KMS-11 (cell line): ENCODE results near the gene DSCAM.

Experiments used
- H2AFZ ChIP-seq: fragments of 200-600 bp; sonication (generic); 2 replicates; pipeline ENCODE4 v1.6.1; 2016; ENCODE audit warnings: antibody characterized with exemption, mixed run types, low read depth
- H3K27ac ChIP-seq: fragments of 200-600 bp; sonication (generic); 2 replicates; pipeline ENCODE4 v1.6.1; 2016; ENCODE audit warnings: mild to moderate bottlenecking, mixed run types
- H3K27me3 ChIP-seq: fragments of 200-600 bp; sonication (generic); 2 replicates; pipeline ENCODE4 v1.6.1; 2017; ENCODE audit warnings: mild to moderate bottlenecking, low read depth, mixed run types, moderate library complexity; ENCODE audit not compliant: insufficient read depth
- H3K36me3 ChIP-seq: fragments of 200-600 bp; sonication (generic); 2 replicates; pipeline ENCODE4 v1.6.1; 2017; ENCODE audit warnings: mild to moderate bottlenecking, mixed run types; ENCODE audit not compliant: insufficient read depth
- H3K4me1 ChIP-seq: fragments of 200-600 bp; sonication (generic); 2 replicates; pipeline ENCODE4 v1.6.1; 2016; ENCODE audit warnings: mild to moderate bottlenecking, low read depth, mixed run types; ENCODE audit not compliant: poor library complexity, severe bottlenecking
- H3K4me2 ChIP-seq: fragments of 200-600 bp; sonication (generic); 2 replicates; pipeline ENCODE4 v1.7.0; 2016; ENCODE audit warnings: mild to moderate bottlenecking, mixed run types
- H3K4me3 ChIP-seq: fragments of 200-600 bp; sonication (generic); IDR thresholded peaks from 2 replicates; pipeline ENCODE4 v1.6.1; 2017; ENCODE audit warnings: low read depth, low read length, mixed read lengths; ENCODE audit not compliant: insufficient read depth
- H3K79me2 ChIP-seq: fragments of 200-600 bp; sonication (generic); 2 replicates; pipeline ENCODE4 v1.6.1; 2016; ENCODE audit warnings: low read depth, mixed run types; ENCODE audit not compliant: insufficient read depth
- H3K9ac ChIP-seq: fragments of 200-600 bp; sonication (generic); 2 replicates; pipeline ENCODE4 v1.6.1; 2016; ENCODE audit warnings: mild to moderate bottlenecking, mixed run types
- H4K20me1 ChIP-seq: fragments of 200-600 bp; sonication (generic); 2 replicates; pipeline ENCODE4 v1.6.1; 2016; ENCODE audit warnings: mild to moderate bottlenecking, mixed run types; ENCODE audit not compliant: insufficient read depth
- TF ChIP-seq, protein P1 (sequence below): fragments of 200-600 bp; sonication (generic); conservative IDR thresholded peaks from 2 replicates; pipeline ENCODE4 v1.6.1; 2017; ENCODE audit warnings: low read depth, mild to moderate bottlenecking, antibody characterized with exemption, low read length, moderate library complexity, mixed read lengths

Gene DSCAM

DNA sequence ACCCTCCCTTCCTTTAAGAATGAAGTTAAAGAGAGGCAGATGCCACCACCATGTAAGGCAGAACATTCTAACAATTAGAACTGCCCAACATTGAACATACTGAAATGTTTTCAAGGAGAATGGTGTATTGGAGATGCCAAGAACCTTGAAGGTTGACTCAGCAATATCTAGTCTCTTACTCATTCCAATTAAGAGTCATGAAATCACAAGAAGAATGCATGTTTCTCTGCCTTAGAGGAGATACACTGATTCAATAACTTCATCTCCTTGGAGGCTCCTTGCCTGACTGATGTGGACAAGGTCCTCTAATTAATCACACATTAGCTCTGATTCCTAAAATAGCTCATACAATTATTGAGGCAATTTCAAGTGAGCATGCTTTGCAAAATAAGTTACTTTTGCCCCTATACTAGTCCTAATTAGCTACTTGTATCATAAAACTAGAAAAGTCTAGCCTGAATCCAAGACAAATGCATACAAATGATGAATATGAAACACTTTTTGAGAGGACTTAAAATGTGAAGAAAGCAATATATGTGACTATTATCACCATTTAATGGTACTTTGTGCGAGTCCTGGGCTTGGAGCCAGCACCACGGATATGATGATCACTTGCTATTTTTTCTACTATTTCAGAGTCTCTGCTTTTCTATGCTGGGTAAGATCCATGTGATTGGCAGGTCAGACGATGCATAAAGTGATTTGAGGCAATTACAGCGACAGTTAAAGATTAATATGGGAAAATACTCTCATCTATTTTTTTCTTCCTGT, 114.5 kb downstream of the DSCAM start:
- H3K36me3 ChIP-seq = no peaks in the 10 kb centered on the region
- TF ChIP-seq, protein P1, sequence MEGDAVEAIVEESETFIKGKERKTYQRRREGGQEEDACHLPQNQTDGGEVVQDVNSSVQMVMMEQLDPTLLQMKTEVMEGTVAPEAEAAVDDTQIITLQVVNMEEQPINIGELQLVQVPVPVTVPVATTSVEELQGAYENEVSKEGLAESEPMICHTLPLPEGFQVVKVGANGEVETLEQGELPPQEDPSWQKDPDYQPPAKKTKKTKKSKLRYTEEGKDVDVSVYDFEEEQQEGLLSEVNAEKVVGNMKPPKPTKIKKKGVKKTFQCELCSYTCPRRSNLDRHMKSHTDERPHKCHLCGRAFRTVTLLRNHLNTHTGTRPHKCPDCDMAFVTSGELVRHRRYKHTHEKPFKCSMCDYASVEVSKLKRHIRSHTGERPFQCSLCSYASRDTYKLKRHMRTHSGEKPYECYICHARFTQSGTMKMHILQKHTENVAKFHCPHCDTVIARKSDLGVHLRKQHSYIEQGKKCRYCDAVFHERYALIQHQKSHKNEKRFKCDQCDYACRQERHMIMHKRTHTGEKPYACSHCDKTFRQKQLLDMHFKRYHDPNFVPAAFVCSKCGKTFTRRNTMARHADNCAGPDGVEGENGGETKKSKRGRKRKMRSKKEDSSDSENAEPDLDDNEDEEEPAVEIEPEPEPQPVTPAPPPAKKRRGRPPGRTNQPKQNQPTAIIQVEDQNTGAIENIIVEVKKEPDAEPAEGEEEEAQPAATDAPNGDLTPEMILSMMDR = no peak
- peaks cover 17% of the 10 kb centered on the region for H3K4me1 ChIP-seq
- H3K4me2 ChIP-seq = no peak overlapping the region; the same call in 1 of the 2 replicates
- H3K9ac ChIP-seq = no peak overlapping the region
- H3K4me3 ChIP-seq = no peak overlapping the region
- no peaks in the 10 kb centered on the region for H3K79me2 ChIP-seq
- no peak overlapping the region for H3K27ac ChIP-seq
- no peaks in the 10 kb centered on the region for H4K20me1 ChIP-seq
- no peak overlapping the region for H2AFZ ChIP-seq
- H3K27me3 ChIP-seq = no peaks in the 10 kb centered on the region

DNA sequence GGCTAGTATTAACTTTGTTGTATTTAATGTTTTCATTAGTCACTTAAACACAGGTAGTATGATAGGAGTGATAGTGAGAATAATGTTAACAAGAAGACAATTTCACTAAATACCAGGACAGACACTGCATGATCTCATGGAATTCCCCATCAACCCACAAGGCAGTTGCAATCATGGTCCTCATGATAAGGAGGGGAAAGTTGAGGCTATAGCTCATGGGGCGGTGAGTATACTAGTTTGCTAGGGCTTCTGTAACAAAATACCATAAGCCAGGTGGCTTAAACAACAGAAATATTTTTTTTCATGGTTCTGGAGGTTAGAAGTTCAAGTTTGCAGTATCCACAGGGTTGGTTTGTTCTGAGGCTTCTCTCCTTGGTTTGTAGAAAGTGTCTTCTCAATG, 115.8 kb downstream of the DSCAM start:
- H4K20me1 ChIP-seq = no peaks in the 10 kb centered on the region
- H3K4me2 ChIP-seq = no peak overlapping the region; the same call in 1 of the 2 replicates
- no peaks in the 10 kb centered on the region for H3K27me3 ChIP-seq
- no peak overlapping the region for H3K9ac ChIP-seq
- H3K4me1 ChIP-seq = peaks cover 17% of the 10 kb centered on the region
- TF ChIP-seq, protein P1 = no peak
- no peak overlapping the region for H3K27ac ChIP-seq
- H3K79me2 ChIP-seq = no peaks in the 10 kb centered on the region
- no peak overlapping the region for H2AFZ ChIP-seq
- H3K36me3 ChIP-seq = no peaks in the 10 kb centered on the region
- H3K4me3 ChIP-seq = no peak overlapping the region

DNA sequence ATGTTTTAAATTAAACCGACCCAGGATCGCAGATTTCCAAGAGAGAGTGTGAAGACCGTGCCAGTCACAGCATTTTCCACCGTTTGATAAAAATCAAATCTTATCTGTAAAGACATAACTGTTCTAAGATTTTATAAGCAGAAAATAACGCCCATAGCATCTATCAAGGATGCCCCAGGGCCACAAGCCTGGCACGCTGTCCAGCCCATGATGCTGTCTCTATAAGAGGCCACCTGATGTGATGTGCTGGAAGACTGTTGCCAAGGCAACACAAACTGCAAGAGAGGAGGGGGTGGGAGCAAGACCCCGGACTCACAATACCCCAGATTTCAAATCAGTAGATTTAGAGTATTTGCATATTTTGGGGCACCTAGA, 116.5 kb downstream of the DSCAM start:
- no peaks in the 10 kb centered on the region for H3K27me3 ChIP-seq
- H3K4me1 ChIP-seq = peaks cover 17% of the 10 kb centered on the region
- H3K36me3 ChIP-seq = no peaks in the 10 kb centered on the region
- H3K79me2 ChIP-seq = no peaks in the 10 kb centered on the region
- TF ChIP-seq, protein P1 = no peak
- no peaks in the 10 kb centered on the region for H4K20me1 ChIP-seq
- no peak overlapping the region for H3K9ac ChIP-seq
- no peak overlapping the region for H2AFZ ChIP-seq
- H3K27ac ChIP-seq = no peak overlapping the region
- H3K4me3 ChIP-seq = no peak overlapping the region
- H3K4me2 ChIP-seq = no peak overlapping the region

- Histone ChIP-seq H3K27me3 (no peaks in the 10 kb centered on the region), H3K4me3 (no peak overlapping the region), H3K4me2 (no peak overlapping the region), H3K36me3 (no peaks in the 10 kb centered on the region), H3K27ac (no peak overlapping the region), H3K4me1 (peaks cover 17% of the 10 kb centered on the region), H3K9ac (no peak overlapping the region), H4K20me1 (no peaks in the 10 kb centered on the region), H3K79me2 (no peaks in the 10 kb centered on the region), H2AFZ (no peak overlapping the region)
- TF ChIP-seq, protein P1 = no peak
Measured at GRCh38 chr21:40729761-40730425, 117.1 kb downstream of the DSCAM start.
